Neural progenitor cell (in vitro differentiated cells): ENCODE data around the gene SMARCC2. TPM values are rescaled to one million over a fixed set of nuclear protein-coding genes. Genes with fewer than 3 reads are reported as not detected.

Source experiments
- DNase-seq: peaks from one replicate; pipeline ENCODE4 v3.0.0-alpha.2; 2016; ENCODE audit warnings: low spot score
- H2AFZ ChIP-seq: fragments of 200-600 bp; sonication (generic); replicated peaks from 2 replicates; pipeline ENCODE4 v1.6.1; 2016; ENCODE audit warnings: antibody characterized with exemption
- H3F3A ChIP-seq: fragments of 200-600 bp; sonication (generic); 2 replicates; pipeline ENCODE4 v1.6.1; 2016; ENCODE audit warnings: antibody characterized with exemption, low read depth
- H3K27ac ChIP-seq: fragments of 200-600 bp; sonication (generic); 2 replicates; pipeline ENCODE4 v1.5.1; 2016; ENCODE audit warnings: mild to moderate bottlenecking
- H3K27me3 ChIP-seq: fragments of 200-600 bp; sonication (generic); 2 replicates; pipeline ENCODE4 v1.6.1; 2016; ENCODE audit warnings: mild to moderate bottlenecking, moderate library complexity
- H3K36me3 ChIP-seq: fragments of 200-600 bp; sonication (generic); 2 replicates; pipeline ENCODE4 v1.5.1; 2016
- H3K4me1 ChIP-seq: fragments of 200-600 bp; sonication (generic); 2 replicates; pipeline ENCODE4 v1.6.1; 2016; ENCODE audit warnings: mixed run types
- H3K4me2 ChIP-seq: fragments of 200-600 bp; sonication (generic); 2 replicates; pipeline ENCODE4 v1.6.1; 2016
- H3K4me3 ChIP-seq: fragments of 200-600 bp; sonication (generic); 2 replicates; pipeline ENCODE4 v1.5.1; 2016
- H3K79me2 ChIP-seq: fragments of 200-600 bp; sonication (generic); 2 replicates; pipeline ENCODE4 v1.6.1; 2016; ENCODE audit warnings: low read depth
- H3K9ac ChIP-seq: fragments of 200-600 bp; sonication (generic); 2 replicates; pipeline ENCODE4 v1.6.1; 2016
- H3K9me3 ChIP-seq: fragments of 200-600 bp; sonication (generic); 2 replicates; pipeline ENCODE4 v1.5.1; 2016; ENCODE audit warnings: low read depth
- H4K20me1 ChIP-seq: fragments of 200-600 bp; sonication (generic); 2 replicates; pipeline ENCODE4 v1.6.1; 2016; ENCODE audit warnings: low read depth
- H3K27ac Mint-ChIP-seq: 3 replicates; pipeline ENCODE4 v1.8.0; 2021; ENCODE audit warnings: mixed read lengths
- H3K27me3 Mint-ChIP-seq: 2 replicates; pipeline ENCODE4 v1.8.0; 2022; ENCODE audit warnings: low read depth, mild to moderate bottlenecking, inconsistent platforms, moderate library complexity, mixed read lengths; ENCODE audit not compliant: insufficient read depth
- H3K36me3 Mint-ChIP-seq: 3 replicates; pipeline ENCODE4 v1.8.0; 2021; ENCODE audit warnings: mixed read lengths
- H3K4me1 Mint-ChIP-seq: 3 replicates; pipeline ENCODE4 v1.8.0; 2021; ENCODE audit warnings: mixed read lengths
- H3K4me3 Mint-ChIP-seq: 3 replicates; pipeline ENCODE4 v1.8.0; 2021; ENCODE audit warnings: mild to moderate bottlenecking, moderate library complexity, mixed read lengths
- H3K9me3 Mint-ChIP-seq: 3 replicates; pipeline ENCODE4 v1.8.0; 2020; ENCODE audit warnings: mixed read lengths
- EZH2 ChIP-seq: fragments of 200-600 bp; sonication (generic); IDR thresholded peaks from 2 replicates; pipeline ENCODE4 v1.6.1; 2017; ENCODE audit warnings: antibody characterized with exemption, mild to moderate bottlenecking, moderate library complexity
- EZH2phosphoT487 ChIP-seq: fragments of 200-600 bp; sonication (generic); IDR thresholded peaks from 2 replicates; pipeline ENCODE4 v1.6.1; 2017; ENCODE audit warnings: antibody characterized with exemption
- total RNA-seq: library from RNA; depleted of rRNA; stranded (reverse); fragments of >200 nt; gene quantifications from 2 replicates; pipeline ENCODE4 v1.2.3, GENCODE V29; 2015; ENCODE audit warnings: low replicate concordance
- TF ChIP-seq, protein P1 (sequence below): fragments of 200-600 bp; sonication (generic); IDR thresholded peaks from 2 replicates; pipeline ENCODE4 v1.5.1; 2017; ENCODE audit warnings: antibody characterized with exemption, mild to moderate bottlenecking

SMARCC2 gene
- total RNA-seq, 1 donor from 2014 or later = 103 TPM

DNA sequence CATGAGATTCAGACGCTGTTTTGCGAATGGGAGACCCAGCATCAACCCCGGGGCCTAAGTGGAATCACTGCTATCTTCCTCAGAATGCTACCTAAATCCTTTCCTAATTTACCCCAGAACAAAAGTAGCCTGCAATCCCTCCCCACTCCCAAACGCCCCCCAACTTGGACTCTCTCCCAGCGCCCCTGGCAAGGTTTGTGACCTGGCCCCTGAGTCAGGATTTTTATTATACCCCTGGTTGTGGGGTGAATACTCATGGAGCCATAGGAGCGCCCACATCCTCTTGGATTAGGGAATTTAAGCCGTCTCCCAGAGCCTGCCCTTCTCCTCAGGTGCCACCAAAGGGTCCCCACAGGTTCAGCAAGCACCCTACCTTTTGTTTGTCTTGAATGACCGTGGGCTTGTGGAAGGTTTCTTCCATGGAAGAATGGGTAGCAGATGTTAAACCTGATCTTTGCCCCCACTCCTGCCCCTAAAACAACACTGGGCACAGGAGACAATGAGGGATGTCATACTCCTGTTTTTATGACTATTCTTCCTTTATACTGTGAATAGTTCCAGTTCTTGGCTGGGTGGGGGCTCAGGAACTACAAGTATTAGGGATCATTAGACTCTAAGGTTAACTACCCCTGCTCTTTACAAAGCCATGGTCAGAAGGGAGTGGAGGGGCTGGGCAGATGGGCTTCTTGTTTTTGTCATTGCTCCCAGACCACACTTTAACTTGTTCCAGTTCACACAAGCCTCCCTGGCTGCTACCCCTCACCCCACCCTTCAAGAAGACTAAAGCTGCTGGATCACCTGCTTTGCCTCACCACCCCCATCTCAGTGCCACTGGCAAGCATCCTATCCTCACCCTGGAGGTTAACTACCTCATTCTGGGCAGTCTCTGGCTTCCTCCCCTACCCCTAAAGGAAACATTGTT lies 36.3 kb downstream of the SMARCC2 start:
- no peak for TF ChIP-seq EZH2
- TF ChIP-seq EZH2phosphoT487 = no peak
- TF ChIP-seq, protein P1, sequence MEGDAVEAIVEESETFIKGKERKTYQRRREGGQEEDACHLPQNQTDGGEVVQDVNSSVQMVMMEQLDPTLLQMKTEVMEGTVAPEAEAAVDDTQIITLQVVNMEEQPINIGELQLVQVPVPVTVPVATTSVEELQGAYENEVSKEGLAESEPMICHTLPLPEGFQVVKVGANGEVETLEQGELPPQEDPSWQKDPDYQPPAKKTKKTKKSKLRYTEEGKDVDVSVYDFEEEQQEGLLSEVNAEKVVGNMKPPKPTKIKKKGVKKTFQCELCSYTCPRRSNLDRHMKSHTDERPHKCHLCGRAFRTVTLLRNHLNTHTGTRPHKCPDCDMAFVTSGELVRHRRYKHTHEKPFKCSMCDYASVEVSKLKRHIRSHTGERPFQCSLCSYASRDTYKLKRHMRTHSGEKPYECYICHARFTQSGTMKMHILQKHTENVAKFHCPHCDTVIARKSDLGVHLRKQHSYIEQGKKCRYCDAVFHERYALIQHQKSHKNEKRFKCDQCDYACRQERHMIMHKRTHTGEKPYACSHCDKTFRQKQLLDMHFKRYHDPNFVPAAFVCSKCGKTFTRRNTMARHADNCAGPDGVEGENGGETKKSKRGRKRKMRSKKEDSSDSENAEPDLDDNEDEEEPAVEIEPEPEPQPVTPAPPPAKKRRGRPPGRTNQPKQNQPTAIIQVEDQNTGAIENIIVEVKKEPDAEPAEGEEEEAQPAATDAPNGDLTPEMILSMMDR = no peak

DNA sequence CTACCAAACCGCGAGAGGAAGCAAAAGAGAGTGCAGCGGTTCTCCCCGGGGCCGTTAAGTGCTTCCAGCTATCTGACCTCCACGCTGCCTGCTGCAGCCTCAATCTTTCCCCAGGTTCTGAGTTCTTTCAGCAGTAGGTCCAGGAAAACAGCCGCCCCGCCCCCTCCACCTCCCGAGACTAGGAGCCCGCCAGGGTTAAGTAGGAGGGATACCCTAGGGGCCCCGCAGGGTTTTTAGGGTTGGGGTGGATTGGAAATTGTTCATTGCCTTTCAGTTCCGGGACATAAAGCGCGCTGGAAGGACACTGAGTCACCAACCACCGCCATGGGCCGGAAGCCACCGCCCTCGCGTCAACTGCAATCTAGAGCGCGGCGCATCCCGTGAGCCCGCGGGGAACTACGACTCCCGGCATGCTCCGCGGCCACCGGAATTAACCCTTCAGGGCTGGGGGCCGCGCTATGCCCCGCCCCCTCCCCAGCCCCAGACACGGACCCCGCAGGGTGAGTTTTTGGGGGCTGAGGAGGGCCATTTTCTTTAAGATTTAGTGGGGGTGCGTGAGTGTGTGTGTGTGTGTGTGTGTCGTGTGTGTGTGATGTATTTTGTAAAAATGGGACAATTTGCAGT lies 37.0 kb downstream of the SMARCC2 start, which contains the start of gene MYL6B:
MYL6B (plus strand) TSS at position 456 of the 624 bp plus-strand sequence. CDS start 1,332 bp downstream, outside the sequence.
- peaks cover 35% of the 10 kb centered on the region for H3K4me1 Mint-ChIP-seq
- peak within 1 kb of the TSS; percentile 51 for H3K27ac ChIP-seq

More for the DNA sequence above, 36.3 kb downstream of the SMARCC2 start:
- Histone ChIP-seq H3K9ac (peak overlapping the region; percentile 60), H3K9me3 (no peaks in the 10 kb centered on the region), H3K4me1 (peaks cover 19% of the 10 kb centered on the region), H3K27ac (no peak overlapping the region), H3K4me2 (peak overlapping the region; percentile 97), H2AFZ (no peak overlapping the region), H3K27me3 (no peaks in the 10 kb centered on the region), H3K79me2 (peaks cover 18% of the 10 kb centered on the region), H4K20me1 (no peaks in the 10 kb centered on the region), H3F3A (peaks cover 36% of the 10 kb centered on the region), H3K4me3 (peak overlapping the region; percentile 68), H3K36me3 (no peaks in the 10 kb centered on the region)
- peak overlapping the region; percentile 97 for H3K4me3 Mint-ChIP-seq
- H3K9me3 Mint-ChIP-seq = no peaks in the 10 kb centered on the region
- H3K27me3 Mint-ChIP-seq = peaks cover 14% of the 10 kb centered on the region
- H3K36me3 Mint-ChIP-seq = peaks cover 14% of the 10 kb centered on the region
- H3K4me1 Mint-ChIP-seq = peaks cover 40% of the 10 kb centered on the region
- H3K27ac Mint-ChIP-seq = peak overlapping the region; percentile 72
- peak; percentile 8 for DNase-seq

DNA sequence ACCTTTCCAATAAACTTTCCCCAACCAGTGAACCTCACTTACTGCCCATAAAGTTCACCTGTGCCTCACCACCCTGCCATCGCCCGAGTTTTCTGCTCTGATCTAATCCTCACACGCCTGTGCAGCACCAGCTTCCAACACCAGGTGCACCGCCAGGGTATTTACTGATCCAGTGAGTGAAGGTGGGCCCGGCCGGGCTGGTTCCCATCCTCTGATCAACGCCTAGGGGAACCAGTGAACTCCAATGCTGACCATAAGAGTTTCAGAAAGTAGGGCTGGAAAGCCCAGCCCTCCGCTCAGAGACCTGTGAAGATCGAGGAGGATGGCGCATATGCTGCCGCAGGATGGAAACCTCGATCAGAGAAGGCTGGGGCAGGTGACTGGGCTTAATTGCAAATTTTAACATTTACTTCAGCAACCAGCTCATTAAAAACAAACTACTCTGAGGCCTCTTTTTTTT lies 37.6 kb downstream of the SMARCC2 start:
- Histone ChIP-seq H3K9ac (peak overlapping the region; percentile 29), H3K4me1 (peaks cover 14% of the 10 kb centered on the region), H3K27me3 (no peaks in the 10 kb centered on the region), H3F3A (peaks cover 29% of the 10 kb centered on the region), H3K27ac (peak overlapping the region; percentile 51), H3K9me3 (no peaks in the 10 kb centered on the region), H3K4me2 (peak overlapping the region; percentile 97), H3K79me2 (peaks cover 18% of the 10 kb centered on the region), H3K4me3 (peak overlapping the region; percentile 68), H4K20me1 (no peaks in the 10 kb centered on the region), H2AFZ (peak overlapping the region; percentile 80), H3K36me3 (no peaks in the 10 kb centered on the region)
- no peaks in the 10 kb centered on the region for H3K9me3 Mint-ChIP-seq
- H3K36me3 Mint-ChIP-seq = peaks cover 12% of the 10 kb centered on the region
- H3K4me1 Mint-ChIP-seq = peaks cover 31% of the 10 kb centered on the region
- TF ChIP-seq, protein P1 = peak; percentile 63
- TF ChIP-seq EZH2 (no peak), EZH2phosphoT487 (no peak)
- H3K27me3 Mint-ChIP-seq = peaks cover 8% of the 10 kb centered on the region
- peak overlapping the region; percentile 60 for H3K27ac Mint-ChIP-seq
- peak overlapping the region; percentile 97 for H3K4me3 Mint-ChIP-seq
- DNase-seq = peak; percentile 66

More for the DNA sequence above, 37.0 kb downstream of the SMARCC2 start, which contains the start of gene MYL6B:
- peak within 1 kb of the TSS; percentile 80 for H2AFZ ChIP-seq
- H3K36me3 ChIP-seq = no peaks in the 10 kb centered on the region
- peak; percentile 95 for DNase-seq
- no peaks in the 10 kb centered on the region for H3K9me3 ChIP-seq
- H3K4me2 ChIP-seq = peak within 1 kb of the TSS; percentile 97
- peaks cover 18% of the 10 kb centered on the region for H3K4me1 ChIP-seq
- Mint-ChIP-seq H3K4me3 (peak within 1 kb of the TSS; percentile 97), H3K27me3 (peaks cover 11% of the 10 kb centered on the region), H3K9me3 (no peaks in the 10 kb centered on the region), H3K36me3 (peaks cover 12% of the 10 kb centered on the region), H3K27ac (peak within 1 kb of the TSS; percentile 72)
- H3K79me2 ChIP-seq = peaks cover 18% of the 10 kb centered on the region
- H3K4me3 ChIP-seq = peak within 1 kb of the TSS; percentile 68
- TF ChIP-seq, protein P1 = no peak
- H3F3A ChIP-seq = peaks cover 30% of the 10 kb centered on the region
- H4K20me1 ChIP-seq = no peaks in the 10 kb centered on the region
- H3K9ac ChIP-seq = peak within 1 kb of the TSS; percentile 60
- H3K27me3 ChIP-seq = no peaks in the 10 kb centered on the region
